ENCODE results near the gene DUSP9. TPM values are rescaled to one million over a fixed set of nuclear protein-coding genes. Genes with fewer than 3 reads are reported as not detected.
"Not testable (repeated sequence)": the region's sequence is repeated elsewhere in the genome, so short reads cannot be mapped to it uniquely, and the experiment has no call there.

Gene DUSP9
- total RNA-seq, 8 experiments from 2014 or later, result 0.43 to 2.1 (median 0.77) TPM; not detected in 1

DNA sequence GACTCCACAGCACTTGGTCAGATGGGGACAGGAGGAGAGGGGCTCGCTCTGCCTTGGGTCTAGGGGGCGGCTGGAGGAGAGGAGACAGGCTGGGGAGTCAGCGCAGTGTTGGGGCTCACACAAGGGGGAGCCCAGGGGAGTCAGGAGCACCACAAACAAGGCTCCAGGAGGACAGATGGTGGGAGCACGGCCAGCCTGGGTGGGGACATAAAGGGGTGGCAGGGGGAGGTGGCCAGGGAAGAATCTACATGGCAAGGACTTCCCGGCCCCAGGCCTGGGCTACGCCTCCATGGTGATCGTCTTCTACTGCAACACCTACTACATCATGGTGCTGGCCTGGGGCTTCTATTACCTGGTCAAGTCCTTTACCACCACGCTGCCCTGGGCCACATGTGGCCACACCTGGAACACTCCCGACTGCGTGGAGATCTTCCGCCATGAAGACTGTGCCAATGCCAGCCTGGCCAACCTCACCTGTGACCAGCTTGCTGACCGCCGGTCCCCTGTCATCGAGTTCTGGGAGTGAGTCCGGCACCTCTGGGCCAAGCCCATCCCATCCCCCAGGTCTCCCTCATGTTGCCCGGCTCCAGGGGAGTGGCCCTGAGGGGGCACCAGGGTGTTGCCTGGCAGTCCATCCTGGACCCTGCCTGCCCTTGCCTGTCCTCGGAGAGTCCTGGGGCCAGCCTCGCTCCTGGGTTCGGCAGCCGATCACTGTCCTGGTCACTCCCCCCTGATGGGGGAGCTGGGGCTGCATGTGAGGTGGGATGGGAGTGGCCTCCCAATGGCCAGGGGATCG, 44.2 kb downstream of the DUSP9 start:
- not testable (repeated sequence) for H3K4me3 ChIP-seq, H3K27ac ChIP-seq

DNA sequence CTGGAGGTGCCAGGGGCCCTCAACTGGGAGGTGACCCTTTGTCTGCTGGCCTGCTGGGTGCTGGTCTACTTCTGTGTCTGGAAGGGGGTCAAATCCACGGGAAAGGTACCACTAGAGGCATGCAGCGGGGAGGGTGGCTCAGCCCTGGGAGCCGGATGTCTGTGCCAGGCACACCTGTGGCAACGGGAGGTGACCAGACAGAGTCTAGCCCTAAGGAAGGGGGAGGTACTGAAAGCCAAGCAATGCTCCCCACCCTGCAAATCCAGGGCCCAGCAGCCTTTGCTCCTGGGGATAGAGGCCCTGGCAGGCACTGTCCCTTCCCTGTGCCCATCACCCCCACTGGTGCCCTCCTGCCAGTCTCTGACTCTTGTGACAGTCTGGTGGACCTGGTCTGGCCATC, 45.0 kb downstream of the DUSP9 start:
- Histone ChIP-seq H3K4me3 (no peak overlapping the region), H3K4me1 (replicated peaks in 1 of 2) (peaks cover 4 to 8% of the 10 kb centered on the region in 2 donors), H3K27ac (no peak overlapping the region)
- no CpG with 5 or more reads among the region's 4 CpGs for WGBS, 10 experiments
- no peak for ATAC-seq (replicated peaks in 6 of 8)
- in situ Hi-C loops (cut with MboI; ENCODE audit: low pct_unique_long_range_greater_than_20kb in 2 of 9, low sequenced_read_pairs in 9 of 9, unreplicated experiment in 9 of 9), result no loop called here

More for the DNA sequence above, 44.2 kb downstream of the DUSP9 start:
- peaks cover 10 to 15% of the 10 kb centered on the region in 2 donors for H3K4me1 ChIP-seq (replicated peaks in 1 of 2)
- WGBS, 10 experiments, result no CpG with 5 or more reads among the region's 21 CpGs
- in situ Hi-C loops (cut with MboI; ENCODE audit: low pct_unique_long_range_greater_than_20kb in 2 of 9, low sequenced_read_pairs in 9 of 9, unreplicated experiment in 9 of 9); ATAC-seq (replicated peaks in 6 of 8): not testable (repeated sequence)

- no peak for ATAC-seq (replicated peaks in 6 of 8)
- Histone ChIP-seq H3K4me3 (no peak overlapping the region), H3K27ac (no peak overlapping the region), H3K4me1 (replicated peaks in 1 of 2) (peaks cover 4 to 8% of the 10 kb centered on the region in 2 donors)
- in situ Hi-C loops (cut with MboI; ENCODE audit: low pct_unique_long_range_greater_than_20kb in 2 of 9, low sequenced_read_pairs in 9 of 9, unreplicated experiment in 9 of 9), result no loop called here
- no CpG with 5 or more reads among the region's 24 CpGs for WGBS, 10 experiments
Observed at GRCh38 chrX:153692611-153693156, 45.7 kb downstream of the DUSP9 start.

- ATAC-seq (replicated peaks in 6 of 8), result no peak
- Histone ChIP-seq H3K27ac (no peak overlapping the region), H3K4me1 (replicated peaks in 1 of 2) (peaks cover 4 to 8% of the 10 kb centered on the region in 2 donors), H3K4me3 (no peak overlapping the region)
- no CpG with 5 or more reads among the region's 31 CpGs for WGBS, 10 experiments
- in situ Hi-C loops (cut with MboI; ENCODE audit: low pct_unique_long_range_greater_than_20kb in 2 of 9, low sequenced_read_pairs in 9 of 9, unreplicated experiment in 9 of 9), result no loop called here
Observed at GRCh38 chrX:153693216-153694086, 46.4 kb downstream of the DUSP9 start.

GRCh38 chrX:153694256-153694655, 47.3 kb downstream of the DUSP9 start:
- in situ Hi-C loops (cut with MboI; ENCODE audit: low pct_unique_long_range_greater_than_20kb in 2 of 9, low sequenced_read_pairs in 9 of 9, unreplicated experiment in 9 of 9); H3K4me3 ChIP-seq; ATAC-seq (replicated peaks in 6 of 8); H3K4me1 ChIP-seq (replicated peaks in 1 of 2); H3K27ac ChIP-seq: not testable (repeated sequence)
- no CpG with 5 or more reads among the region's 16 CpGs for WGBS, 10 experiments

DNA sequence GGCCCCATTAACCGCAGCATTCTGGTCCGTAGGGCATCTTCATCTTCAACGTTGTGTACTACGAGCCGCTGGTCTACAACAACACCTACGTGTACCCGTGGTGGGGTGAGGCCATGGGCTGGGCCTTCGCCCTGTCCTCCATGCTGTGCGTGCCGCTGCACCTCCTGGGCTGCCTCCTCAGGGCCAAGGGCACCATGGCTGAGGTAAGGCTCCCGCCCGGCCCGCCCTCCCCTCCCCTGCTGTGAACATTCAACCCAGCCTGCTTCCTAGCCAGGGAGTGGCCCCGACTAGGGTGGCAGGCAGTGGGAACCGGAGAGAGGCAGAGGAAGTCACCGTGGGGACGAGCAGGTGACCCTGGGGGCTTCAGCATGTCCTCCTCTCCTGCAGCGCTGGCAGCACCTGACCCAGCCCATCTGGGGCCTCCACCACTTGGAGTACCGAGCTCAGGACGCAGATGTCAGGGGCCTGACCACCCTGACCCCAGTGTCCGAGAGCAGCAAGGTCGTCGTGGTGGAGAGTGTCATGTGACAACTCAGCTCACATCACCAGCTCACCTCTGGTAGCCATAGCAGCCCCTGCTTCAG, 47.8 kb downstream of the DUSP9 start:
- peak in 1 of 8 experiments; percentile 3 for ATAC-seq (replicated peaks in 6 of 8)
- in situ Hi-C loops (cut with MboI; ENCODE audit: low pct_unique_long_range_greater_than_20kb in 2 of 9, low sequenced_read_pairs in 9 of 9, unreplicated experiment in 9 of 9), result no loop called here
- Histone ChIP-seq H3K4me1 (replicated peaks in 1 of 2) (peaks cover 4 to 8% of the 10 kb centered on the region in 2 donors), H3K27ac (no peak overlapping the region), H3K4me3 (no peak overlapping the region)
- 20 to 60% methylated on average over 1 to 3 of the region's 23 CpGs; no CpG with 5 or more reads in 8 of the 10 experiments for WGBS, 10 experiments

GRCh38 chrX:153696100-153696499, 49.1 kb downstream of the DUSP9 start:
- no peak for ATAC-seq (replicated peaks in 6 of 8)
- Histone ChIP-seq H3K4me3 (no peak overlapping the region), H3K27ac (no peak overlapping the region), H3K4me1 (replicated peaks in 1 of 2) (no peaks in the 10 kb centered on the region)
- 67% methylated on average over 3 of the region's 15 CpGs; no CpG with 5 or more reads in 9 of the 10 experiments for WGBS, 10 experiments
- in situ Hi-C loops (cut with MboI; ENCODE audit: low pct_unique_long_range_greater_than_20kb in 2 of 9, low sequenced_read_pairs in 9 of 9, unreplicated experiment in 9 of 9), result no loop called here

DNA sequence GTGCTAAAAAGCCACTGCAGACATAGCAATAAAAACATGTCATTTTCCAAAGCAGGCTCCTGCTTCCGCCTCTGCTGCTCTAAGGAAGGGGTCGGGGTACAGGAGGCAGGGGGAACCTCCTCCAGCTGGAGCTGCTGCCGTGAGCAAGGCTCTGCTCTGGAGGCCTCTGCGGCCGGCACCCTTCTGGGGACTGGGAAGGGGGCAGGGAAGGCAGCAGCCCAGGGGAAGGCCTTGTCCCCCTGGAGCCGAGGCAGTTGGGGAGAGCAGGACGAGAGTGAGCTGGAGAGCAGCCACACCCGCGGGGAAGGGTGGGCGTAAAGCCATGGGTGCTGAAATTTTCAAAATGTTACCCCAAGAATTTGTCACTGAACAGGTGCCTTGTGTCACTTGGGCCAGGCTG, 49.5 kb downstream of the DUSP9 start:
- H3K27ac ChIP-seq, result not testable (repeated sequence)
- no CpG with 5 or more reads among the region's 10 CpGs for WGBS, 10 experiments

DNA sequence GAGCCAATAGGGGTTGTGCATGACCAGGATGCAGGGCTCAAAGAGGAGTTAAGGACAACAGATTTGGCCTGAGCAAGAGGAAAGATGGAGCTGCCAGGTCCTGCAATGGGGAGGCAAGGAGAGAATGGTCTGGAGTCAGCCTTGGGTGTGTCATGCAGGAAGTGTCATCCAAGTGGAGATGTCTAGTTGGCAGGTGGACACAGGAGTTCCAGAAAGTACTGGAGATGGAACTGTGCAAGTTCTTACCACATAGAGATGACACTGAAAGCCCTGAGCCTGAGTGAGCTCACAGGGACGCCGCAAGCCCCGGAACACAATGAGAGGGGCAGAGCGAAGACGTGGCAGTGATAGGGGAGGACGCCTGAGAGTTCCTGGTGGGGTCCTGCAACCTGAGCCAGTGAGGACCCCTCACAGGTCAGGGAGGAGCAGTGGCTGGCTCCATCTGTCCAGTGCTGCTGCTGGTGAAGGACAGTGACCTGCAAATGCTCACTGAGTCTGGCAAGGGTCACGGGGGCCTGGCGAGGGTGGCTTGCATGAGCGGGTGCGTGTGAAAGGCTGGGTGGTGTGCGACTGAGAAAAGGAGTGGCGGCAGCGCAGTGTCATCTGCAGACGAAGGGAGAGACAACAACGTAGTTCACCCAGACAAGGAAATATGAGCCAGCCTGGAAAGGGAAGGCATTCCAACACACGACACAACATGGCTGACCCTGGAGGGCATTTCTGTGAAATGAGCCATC, 50.2 kb downstream of the DUSP9 start:
- H3K27ac ChIP-seq; ATAC-seq (replicated peaks in 6 of 8); H3K4me3 ChIP-seq; H3K4me1 ChIP-seq (replicated peaks in 1 of 2); in situ Hi-C loops (cut with MboI; ENCODE audit: low pct_unique_long_range_greater_than_20kb in 2 of 9, low sequenced_read_pairs in 9 of 9, unreplicated experiment in 9 of 9): not testable (repeated sequence)
- 33 to 90% (median 78%) methylated on average over 2 to 5 of the region's 16 CpGs; no CpG with 5 or more reads in 7 of the 10 experiments for WGBS, 10 experiments

More for the DNA sequence above, 49.5 kb downstream of the DUSP9 start:
- H3K4me3 ChIP-seq; ATAC-seq (replicated peaks in 6 of 8); H3K4me1 ChIP-seq (replicated peaks in 1 of 2); in situ Hi-C loops (cut with MboI; ENCODE audit: low pct_unique_long_range_greater_than_20kb in 2 of 9, low sequenced_read_pairs in 9 of 9, unreplicated experiment in 9 of 9): not testable (repeated sequence)

GRCh38 chrX:153697924-153698865, 51.2 kb downstream of the DUSP9 start:
- peak in 3 of 8 experiments; percentile 2 to 6 (median 2) for ATAC-seq (replicated peaks in 6 of 8)
- 34 to 100% methylated on average over 1 to 6 of the region's 16 CpGs; no CpG with 5 or more reads in 8 of the 10 experiments for WGBS, 10 experiments
- in situ Hi-C loops (cut with MboI; ENCODE audit: low pct_unique_long_range_greater_than_20kb in 2 of 9, low sequenced_read_pairs in 9 of 9, unreplicated experiment in 9 of 9), result no loop called here

GRCh38 chrX:153699210-153699783, 52.3 kb downstream of the DUSP9 start:
- H3K27ac ChIP-seq; H3K4me3 ChIP-seq; H3K4me1 ChIP-seq (replicated peaks in 1 of 2); in situ Hi-C loops (cut with MboI; ENCODE audit: low pct_unique_long_range_greater_than_20kb in 2 of 9, low sequenced_read_pairs in 9 of 9, unreplicated experiment in 9 of 9): not testable (repeated sequence)
- 30% methylated on average over 2 of the region's 16 CpGs; no CpG with 5 or more reads in 9 of the 10 experiments for WGBS, 10 experiments
- ATAC-seq (replicated peaks in 6 of 8), result peak in 2 of 8 experiments; percentile 1 to 2

More at GRCh38 chrX:153697924-153698865, 51.2 kb downstream of the DUSP9 start:
- Histone ChIP-seq H3K4me1 (replicated peaks in 1 of 2) (no peaks in the 10 kb centered on the region), H3K4me3 (no peak overlapping the region), H3K27ac (no peak overlapping the region)

Data from motor neuron (in vitro differentiated cells).